H1 (cell line): ENCODE results near the gene CAMK2B. TPM values are rescaled to one million over a fixed set of nuclear protein-coding genes. Genes with fewer than 3 reads are reported as not detected.

Experiments
- BCL11A ChIP-seq, 2 experiments: IDR thresholded peaks; one replicate each; pipeline ENCODE4 v1.6.1; 2011; ENCODE audit warnings: low read depth in 2 of 2, low read length in 2 of 2, mild to moderate bottlenecking in 2 of 2
- FOSL1 ChIP-seq: IDR thresholded peaks from 2 replicates; pipeline ENCODE4 v1.6.1; 2011; ENCODE audit warnings: mild to moderate bottlenecking, low read depth, low read length, moderate library complexity; ENCODE audit not compliant: insufficient read depth
- POLR2AphosphoS5 ChIP-seq: IDR thresholded peaks from 2 replicates; pipeline ENCODE4 v1.6.1; 2011; ENCODE audit warnings: low read depth, low read length
- TAF7 ChIP-seq: optimal IDR thresholded peaks from 2 replicates; pipeline ENCODE3; 2011; ENCODE audit warnings: low read depth, mild to moderate bottlenecking, inconsistent platforms, low read length, moderate library complexity, borderline replicate concordance
- polyA plus RNA-seq, 7 experiments: library from polyadenylated mRNA; depleted of rRNA in 3 of 7; stranded (reverse) in 5 of 7; unstranded in 2 of 7; fragments of >200 nt in 5 of 7; fragments of 200-250 nt in 2 of 7; gene quantifications; 1 replicate in 5 of 7; 2 replicates in 1 of 7; 4 replicates in 1 of 7; pipeline versions ENCODE4 v1.2.1 to v1.2.3, GENCODE V29; 2011 to 2013; ENCODE audit warnings: missing spikeins in 2 of 7, mixed read lengths in 2 of 7
- total RNA-seq: library from RNA; stranded (reverse); fragmentation: NEBNext Ultra II Directional; extraction: Animal tissue kit (Norgen Biotek cat#: 25700); gene quantifications from 2 replicates; pipeline ENCODE4 v1.2.1, GENCODE V29; 2021
- TF ChIP-seq, protein P1 (sequence below): IDR thresholded peaks from 2 replicates; pipeline ENCODE4 v1.6.1; 2012; ENCODE audit warnings: inconsistent platforms

The CAMK2B gene
- total and polyA plus RNA-seq, 2 of the 8 experiments (the other 6 are each of a cell fraction or from before 2014, with no cell fraction given): 0.05 to 0.15 TPM

DNA sequence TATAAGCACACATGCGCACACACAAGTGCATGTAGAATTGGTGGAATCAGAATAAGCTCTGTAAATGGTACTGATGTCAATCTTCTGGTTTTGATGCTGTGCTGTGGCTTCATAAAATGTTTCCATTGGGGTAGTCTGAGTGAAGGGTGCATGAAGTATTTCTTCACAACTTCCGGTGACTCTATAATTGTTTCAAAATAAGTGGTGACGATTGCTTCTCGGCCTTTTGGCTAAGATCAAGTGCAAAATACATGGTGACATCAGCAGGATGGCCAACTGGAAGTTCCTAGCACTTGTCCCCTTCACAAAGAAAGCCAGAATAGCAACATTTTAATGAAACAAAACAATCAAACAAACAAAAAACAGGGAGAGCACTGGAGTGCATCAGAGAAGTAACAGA lies 41.6 kb upstream of the CAMK2B start (continued):
- TF ChIP-seq POLR2AphosphoS5 (no peak), TAF7 (no peak), FOSL1 (no peak), BCL11A (IDR thresholded peaks at IDR 0.05; ENCODE audit: low read depth in 2 of 2, low read length in 2 of 2) (no peak)
- TF ChIP-seq, protein P1, sequence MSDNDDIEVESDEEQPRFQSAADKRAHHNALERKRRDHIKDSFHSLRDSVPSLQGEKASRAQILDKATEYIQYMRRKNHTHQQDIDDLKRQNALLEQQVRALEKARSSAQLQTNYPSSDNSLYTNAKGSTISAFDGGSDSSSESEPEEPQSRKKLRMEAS: no peak
